K562 (cell line): ENCODE data around the gene LZTR1. TPM values are rescaled to one million over a fixed set of nuclear protein-coding genes. Genes with fewer than 3 reads are reported as not detected.
A peak's percentile ranks its signal among the peaks of the same experiment; 100 is the strongest.

Source experiments
- DIDO1 ChIP-seq: fragments of 450-650 bp; IDR thresholded peaks from 2 replicates; pipeline ENCODE4 v1.6.1; 2016; ENCODE audit warnings: low read depth, missing biosample characterization, missing genetic modification characterization
- ELF4 ChIP-seq: fragments of 450-650 bp; formaldehyde crosslinking; IDR thresholded peaks from 2 replicates; pipeline ENCODE4 v1.4.0; 2022; ENCODE audit warnings: missing genetic modification characterization
- ESRRB ChIP-seq: fragments of 250-450 bp; sonication (Bioruptor Pico); IDR thresholded peaks from 2 replicates; pipeline ENCODE4 v1.5.0; 2020; ENCODE audit warnings: mild to moderate bottlenecking, moderate library complexity, borderline replicate concordance
- HDAC2 ChIP-seq: fragments of 450-650 bp; IDR thresholded peaks from 2 replicates; pipeline ENCODE4 v1.6.1; 2016; ENCODE audit warnings: mild to moderate bottlenecking
- IRF9 ChIP-seq: fragments of 450-650 bp; IDR thresholded peaks from 2 replicates; pipeline ENCODE4 v1.6.1; 2016; ENCODE audit warnings: missing biosample characterization, missing genetic modification characterization
- KAT8 ChIP-seq: fragments of 450-650 bp; IDR thresholded peaks from 2 replicates; pipeline ENCODE4 v1.6.1; 2016; ENCODE audit warnings: low read depth, mild to moderate bottlenecking
- POLR2B ChIP-seq: fragments of 450-650 bp; IDR thresholded peaks from 2 replicates; pipeline ENCODE4 v1.6.1; 2018; ENCODE audit warnings: low read depth; ENCODE audit not compliant: partially characterized antibody
- ZC3H8 ChIP-seq: fragments of 450-650 bp; IDR thresholded peaks from 2 replicates; pipeline ENCODE4 v1.6.1; 2017
- ZNF324 ChIP-seq: fragments of 250-450 bp; sonication (Bioruptor Pico); IDR thresholded peaks from 2 replicates; pipeline ENCODE4 v1.4.0; 2020; ENCODE audit warnings: mild to moderate bottlenecking
- ZNF778 ChIP-seq: fragments of 450-650 bp; formaldehyde crosslinking; IDR thresholded peaks from 2 replicates; pipeline ENCODE4 v1.4.0; 2020; ENCODE audit warnings: mild to moderate bottlenecking, moderate library complexity
- polyA plus RNA-seq, 8 experiments: library from polyadenylated mRNA; depleted of rRNA in 4 of 8; stranded (reverse) in 5 of 8; unstranded in 3 of 8; fragments of >200 nt; fragmentation: Nextera tagmentation in 2 of 8; fragmentation: Illumina TruSeq in 1 of 8; extraction: Ambion mirVana in 2 of 8; extraction: Trizol in 1 of 8; gene quantifications; 2 replicates each; pipeline versions ENCODE4 v1.2.1 to v1.2.3, GENCODE V29; 2011 to 2014; ENCODE audit warnings: inconsistent platforms in 1 of 8, missing spikeins in 1 of 8
- total RNA-seq, 7 experiments: library from RNA; depleted of rRNA in 6 of 7; stranded (reverse); fragments of >200 nt in 6 of 7; fragmentation: Illumina TruSeq in 2 of 7; extraction: Trizol in 2 of 7; gene quantifications; 2 replicates each; pipeline versions ENCODE4 v1.2.1 to v1.2.3, GENCODE V29; 2011 to 2021; ENCODE audit warnings: low replicate concordance in 1 of 7
- TF ChIP-seq, protein P1 (sequence below): fragments of 250-450 bp; sonication (Bioruptor Pico); IDR thresholded peaks from 2 replicates; pipeline ENCODE4 v1.5.0; 2021; ENCODE audit warnings: mild to moderate bottlenecking, borderline replicate concordance
- TF ChIP-seq, protein P2 (sequence below): sonication (generic); formaldehyde crosslinking; IDR thresholded peaks from 2 replicates; pipeline ENCODE4 v1.8.0; 2022; ENCODE audit warnings: mild to moderate bottlenecking, missing genetic modification reagents, borderline replicate concordance

Gene LZTR1
- total and polyA plus RNA-seq, 9 of the 15 experiments (the other 6 are each of a cell fraction or from before 2014, with no cell fraction given): 2.2 to 135 (median 63.0) TPM

DNA sequence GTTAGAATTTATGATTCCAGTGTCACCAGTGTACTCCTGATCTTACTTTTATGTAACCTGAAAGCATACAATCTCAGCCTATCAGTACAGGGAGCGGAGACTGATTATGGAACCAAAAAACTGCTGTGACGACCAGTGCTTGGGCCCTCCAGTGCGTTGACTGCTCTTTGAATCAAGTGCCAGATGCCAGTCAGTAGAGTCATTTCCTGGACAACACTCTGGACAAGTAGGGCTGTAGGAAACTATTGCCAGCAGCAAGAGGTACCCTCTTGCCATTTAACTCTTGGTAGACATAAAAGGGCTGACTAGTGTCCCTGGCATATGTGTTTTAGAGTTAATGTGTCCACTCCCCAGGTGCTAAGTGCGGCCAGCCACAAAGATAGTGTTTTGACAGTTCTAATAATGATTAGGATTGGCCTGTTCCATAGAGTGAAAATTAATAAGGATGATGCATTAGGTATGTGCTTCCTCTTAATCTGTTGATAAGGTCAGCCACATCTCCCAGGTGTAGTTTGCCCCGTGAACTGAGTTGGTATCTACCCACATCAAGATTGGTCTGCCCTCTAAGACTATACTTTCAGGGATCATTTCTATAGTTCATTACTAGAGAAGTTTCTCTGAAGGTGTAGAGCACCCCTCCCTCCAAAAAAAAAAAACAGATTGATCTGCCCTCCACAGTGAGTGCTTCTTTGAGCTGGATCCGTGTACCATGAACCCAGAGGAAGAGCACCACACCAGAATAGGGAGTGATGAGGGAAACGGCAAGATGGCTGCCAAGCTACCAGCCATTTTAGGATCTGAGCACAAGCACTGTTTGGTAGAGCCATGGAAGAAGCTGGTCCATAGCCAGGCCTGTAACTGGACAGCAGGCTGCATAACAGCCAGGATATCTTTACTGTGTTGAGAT lies 35.8 kb upstream of the LZTR1 start (continued):
- TF ChIP-seq ZNF778 (CRISPR knock-in tag) (no peak), ZNF324 (no peak), IRF9 (no peak; the same call in 1 of the 2 replicates), ESRRB (CRISPR knock-in tag) (no peak), DIDO1 (tag) (no peak), ELF4 (no peak), POLR2B (no peak), HDAC2 (no peak), ZC3H8 (no peak), KAT8 (peak; percentile 87)
- TF ChIP-seq, protein P1, sequence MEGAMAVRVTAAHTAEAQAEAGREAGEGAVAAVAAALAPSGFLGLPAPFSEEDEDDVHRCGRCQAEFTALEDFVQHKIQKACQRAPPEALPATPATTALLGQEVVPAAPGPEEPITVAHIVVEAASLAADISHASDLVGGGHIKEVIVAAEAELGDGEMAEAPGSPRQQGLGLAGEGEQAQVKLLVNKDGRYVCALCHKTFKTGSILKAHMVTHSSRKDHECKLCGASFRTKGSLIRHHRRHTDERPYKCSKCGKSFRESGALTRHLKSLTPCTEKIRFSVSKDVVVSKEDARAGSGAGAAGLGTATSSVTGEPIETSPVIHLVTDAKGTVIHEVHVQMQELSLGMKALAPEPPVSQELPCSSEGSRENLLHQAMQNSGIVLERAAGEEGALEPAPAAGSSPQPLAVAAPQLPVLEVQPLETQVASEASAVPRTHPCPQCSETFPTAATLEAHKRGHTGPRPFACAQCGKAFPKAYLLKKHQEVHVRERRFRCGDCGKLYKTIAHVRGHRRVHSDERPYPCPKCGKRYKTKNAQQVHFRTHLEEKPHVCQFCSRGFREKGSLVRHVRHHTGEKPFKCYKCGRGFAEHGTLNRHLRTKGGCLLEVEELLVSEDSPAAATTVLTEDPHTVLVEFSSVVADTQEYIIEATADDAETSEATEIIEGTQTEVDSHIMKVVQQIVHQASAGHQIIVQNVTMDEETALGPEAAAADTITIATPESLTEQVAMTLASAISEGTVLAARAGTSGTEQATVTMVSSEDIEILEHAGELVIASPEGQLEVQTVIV (CRISPR knock-in tag): no peak
- TF ChIP-seq, protein P2, sequence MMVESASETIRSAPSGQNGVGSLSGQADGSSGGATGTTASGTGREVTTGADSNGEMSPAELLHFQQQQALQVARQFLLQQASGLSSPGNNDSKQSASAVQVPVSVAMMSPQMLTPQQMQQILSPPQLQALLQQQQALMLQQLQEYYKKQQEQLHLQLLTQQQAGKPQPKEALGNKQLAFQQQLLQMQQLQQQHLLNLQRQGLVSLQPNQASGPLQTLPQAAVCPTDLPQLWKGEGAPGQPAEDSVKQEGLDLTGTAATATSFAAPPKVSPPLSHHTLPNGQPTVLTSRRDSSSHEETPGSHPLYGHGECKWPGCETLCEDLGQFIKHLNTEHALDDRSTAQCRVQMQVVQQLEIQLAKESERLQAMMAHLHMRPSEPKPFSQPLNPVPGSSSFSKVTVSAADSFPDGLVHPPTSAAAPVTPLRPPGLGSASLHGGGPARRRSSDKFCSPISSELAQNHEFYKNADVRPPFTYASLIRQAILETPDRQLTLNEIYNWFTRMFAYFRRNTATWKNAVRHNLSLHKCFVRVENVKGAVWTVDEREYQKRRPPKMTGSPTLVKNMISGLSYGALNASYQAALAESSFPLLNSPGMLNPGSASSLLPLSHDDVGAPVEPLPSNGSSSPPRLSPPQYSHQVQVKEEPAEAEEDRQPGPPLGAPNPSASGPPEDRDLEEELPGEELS: no peak; the same call in 1 of the 2 replicates
